ENCODE measurements around the gene HSPA6. TPM values are rescaled to one million over a fixed set of nuclear protein-coding genes. Genes with fewer than 3 reads are reported as not detected.

The HSPA6 gene
- total RNA-seq, 2 donors from 2014 or later: 0.27 to 0.50 TPM

Other genes starting within 250 kb of the HSPA6 start
- 1 to 10 TPM; 2.3 to 2.9 TPM for gene MPZ, start 214.6 kb upstream of the HSPA6 start, total RNA-seq
- 10 to 100 TPM; 64.4 to 76.8 TPM for gene SDHC, start 210.2 kb upstream of the HSPA6 start, total RNA-seq
- gene CFAP126, start 156.7 kb upstream of the HSPA6 start, total RNA-seq: not detected
- gene FCGR2A, start 19.1 kb upstream of the HSPA6 start, total RNA-seq: 1 to 10 TPM; 2.5 to 6.1 TPM
- 1 to 10 TPM in 1 of 2 donors, under 1 TPM in 1; 0.31 to 4.3 TPM for gene FCGR3A, start 25.3 kb downstream of the HSPA6 start, total RNA-seq
- under 1 TPM in 1 of 2 donors, not detected in 1; 0.37 TPM for gene FCGR3B, start 106.6 kb downstream of the HSPA6 start, total RNA-seq
- 1 to 10 TPM; 2.6 to 2.9 TPM for gene FCGR2B, start 138.6 kb downstream of the HSPA6 start, total RNA-seq
- gene FCRLA, start 182.7 kb downstream of the HSPA6 start, total RNA-seq: 1 to 10 TPM in 1 of 2 donors, not detected in 1; 3.5 TPM
- under 1 TPM; 0.16 to 0.60 TPM for gene FCRLB, start 197.0 kb downstream of the HSPA6 start, total RNA-seq
- gene DUSP12, start 225.2 kb downstream of the HSPA6 start, total RNA-seq: 10 to 100 TPM; 17.2 to 24.8 TPM
- 10 to 100 TPM; 17.0 to 18.6 TPM for gene ATF6, start 241.8 kb downstream of the HSPA6 start, total RNA-seq